ENCODE measurements around the gene MOB2. TPM values are rescaled to one million over a fixed set of nuclear protein-coding genes. Genes with fewer than 3 reads are reported as not detected.

The MOB2 gene
- total RNA-seq, 2 donors from 2014 or later, result 31.4 to 87.7 TPM

- H3K9me3 ChIP-seq, result no peaks in the 10 kb centered on the region
- no peak for TF ChIP-seq CTCF (IDR thresholded peaks at IDR 0.05)
- H3K4me3 ChIP-seq, result no peak overlapping the region
- no peak overlapping the region for H3K27ac ChIP-seq
- H3K27me3 ChIP-seq (replicated peaks; ENCODE audit: insufficient read depth), result no peaks in the 10 kb centered on the region
- no peaks in the 10 kb centered on the region for H3K4me1 ChIP-seq (ENCODE audit: control insufficient read depth in 1 of 2, low read depth in 2 of 2)
- no peaks in the 10 kb centered on the region for H3K36me3 ChIP-seq
- ATAC-seq (ENCODE audit: insufficient number of reproducible peaks, low FRiP score, low read depth) (no peak), DNase-seq (ENCODE audit: low spot score) (no peak)
These were observed 44.4 kb downstream of the MOB2 start for GRCh38 chr11:1442163-1442562.

GRCh38 chr11:1440496-1440895, 46.1 kb downstream of the MOB2 start:
- no peak for TF ChIP-seq CTCF (IDR thresholded peaks at IDR 0.05)
- ATAC-seq (ENCODE audit: insufficient number of reproducible peaks, low FRiP score, low read depth) (no peak), DNase-seq (ENCODE audit: low spot score) (no peak)
- H3K27ac ChIP-seq, result no peak overlapping the region
- no peaks in the 10 kb centered on the region for H3K9me3 ChIP-seq
- no peaks in the 10 kb centered on the region for H3K4me1 ChIP-seq (ENCODE audit: control insufficient read depth in 1 of 2, low read depth in 2 of 2)
- no peak overlapping the region for H3K4me3 ChIP-seq
- H3K36me3 ChIP-seq, result no peaks in the 10 kb centered on the region
- no peaks in the 10 kb centered on the region for H3K27me3 ChIP-seq (replicated peaks; ENCODE audit: insufficient read depth)

GRCh38 chr11:1440066-1440465, 46.5 kb downstream of the MOB2 start:
- Histone ChIP-seq H3K4me1 (ENCODE audit: control insufficient read depth in 1 of 2, low read depth in 2 of 2) (no peaks in the 10 kb centered on the region), H3K4me3 (no peak overlapping the region), H3K9me3 (no peaks in the 10 kb centered on the region), H3K27ac (no peak overlapping the region), H3K36me3 (no peaks in the 10 kb centered on the region), H3K27me3 (replicated peaks; ENCODE audit: insufficient read depth) (no peaks in the 10 kb centered on the region)
- no peak for TF ChIP-seq CTCF (IDR thresholded peaks at IDR 0.05)
- no peak for DNase-seq (ENCODE audit: low spot score)
- no peak for ATAC-seq (ENCODE audit: insufficient number of reproducible peaks, low FRiP score, low read depth)

DNA sequence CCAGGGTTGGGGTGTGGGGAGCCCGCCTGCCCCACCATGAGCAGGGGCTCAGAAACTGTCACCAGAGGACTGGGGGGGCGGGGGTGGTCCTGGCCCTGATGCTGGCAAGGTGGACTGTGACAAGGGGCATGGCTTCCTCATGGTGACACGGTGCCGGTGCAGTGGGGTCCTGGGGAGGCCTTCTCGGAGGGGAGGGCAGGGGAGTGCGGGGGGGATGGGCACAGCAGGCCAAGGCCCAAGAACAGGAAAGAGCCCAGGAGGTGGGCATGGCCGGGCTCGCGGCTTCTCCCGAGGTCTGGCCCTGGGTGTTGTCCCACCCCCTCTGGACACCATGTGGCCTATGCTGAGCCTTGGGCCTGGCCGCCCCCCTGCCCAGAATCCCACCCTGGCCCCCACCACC, 47.2 kb downstream of the MOB2 start:
- Histone ChIP-seq H3K4me3 (no peak overlapping the region), H3K9me3 (no peaks in the 10 kb centered on the region), H3K36me3 (no peaks in the 10 kb centered on the region), H3K4me1 (ENCODE audit: control insufficient read depth in 1 of 2, low read depth in 2 of 2) (no peaks in the 10 kb centered on the region), H3K27me3 (replicated peaks; ENCODE audit: insufficient read depth) (no peaks in the 10 kb centered on the region), H3K27ac (no peak overlapping the region)
- DNase-seq (ENCODE audit: low spot score) (no peak), ATAC-seq (ENCODE audit: insufficient number of reproducible peaks, low FRiP score, low read depth) (no peak)
- no peak for TF ChIP-seq CTCF (IDR thresholded peaks at IDR 0.05)

GRCh38 chr11:1438967-1439330, 47.6 kb downstream of the MOB2 start:
- H3K4me3 ChIP-seq, result no peak overlapping the region
- DNase-seq (ENCODE audit: low spot score) (no peak), ATAC-seq (ENCODE audit: insufficient number of reproducible peaks, low FRiP score, low read depth) (no peak)
- H3K9me3 ChIP-seq, result no peaks in the 10 kb centered on the region
- H3K36me3 ChIP-seq, result no peaks in the 10 kb centered on the region
- no peak overlapping the region for H3K27ac ChIP-seq
- H3K27me3 ChIP-seq (replicated peaks; ENCODE audit: insufficient read depth), result no peaks in the 10 kb centered on the region
- H3K4me1 ChIP-seq (ENCODE audit: control insufficient read depth in 1 of 2, low read depth in 2 of 2), result no peaks in the 10 kb centered on the region
- no peak for TF ChIP-seq CTCF (IDR thresholded peaks at IDR 0.05)

All from thoracic aorta (tissue), 2 donors.